NCI-H187 treated with DMSO at 0.1 percent for 48 hours (cell line): ENCODE measurements around the gene GRPR.
"Not testable (repeated sequence)": the region's sequence is repeated elsewhere in the genome, so short reads cannot be mapped to it uniquely, and the experiment has no call there.

Experiments used
- DNase-seq: peaks from one replicate; lab custom pipeline; 2025; lab: John Stamatoyannopoulos, UW

GRPR gene

GRCh38 chrX:16137416-16138107 is 14.2 kb downstream of the GRPR start:
- no peak for DNase-seq

DNA sequence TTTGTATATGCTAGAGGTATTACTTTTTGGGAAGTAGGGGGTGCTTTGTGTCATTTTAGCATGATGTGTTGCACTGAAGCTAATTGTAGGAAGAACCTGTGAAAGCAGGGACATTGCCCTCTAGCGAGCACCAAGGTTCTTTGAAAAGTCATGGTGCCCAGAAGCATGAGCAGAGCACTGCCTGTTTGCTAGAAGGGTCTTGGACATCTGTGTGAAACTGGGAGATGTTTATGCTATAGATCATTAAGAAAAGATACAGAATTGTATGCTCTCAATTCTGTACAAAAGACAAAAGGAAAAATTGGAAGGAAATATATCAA is 14.7 kb downstream of the GRPR start:
- no peak for DNase-seq

DNA sequence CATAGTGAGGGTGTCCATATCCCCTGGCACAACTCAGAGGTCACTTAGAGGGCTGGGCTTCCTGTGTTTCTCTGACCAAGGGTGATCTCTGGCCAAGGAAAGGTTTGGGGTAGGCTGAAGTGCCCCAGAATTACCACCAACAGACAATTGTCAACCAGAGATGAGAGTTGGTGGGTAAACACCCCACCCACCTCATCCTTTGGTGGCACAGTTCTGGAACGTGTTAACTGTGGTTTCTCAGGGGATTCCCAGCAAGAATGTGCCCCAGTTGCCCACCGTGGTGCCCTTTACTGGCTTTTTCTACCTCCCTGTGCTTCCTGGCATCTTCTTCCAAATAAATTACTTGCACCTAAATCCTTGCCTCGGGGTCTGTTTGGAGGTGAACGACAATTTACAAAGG is 17.1 kb downstream of the GRPR start:
- no peak for DNase-seq

- no peak for DNase-seq
Measured at GRCh38 chrX:16140983-16141382, 17.6 kb downstream of the GRPR start.

DNA sequence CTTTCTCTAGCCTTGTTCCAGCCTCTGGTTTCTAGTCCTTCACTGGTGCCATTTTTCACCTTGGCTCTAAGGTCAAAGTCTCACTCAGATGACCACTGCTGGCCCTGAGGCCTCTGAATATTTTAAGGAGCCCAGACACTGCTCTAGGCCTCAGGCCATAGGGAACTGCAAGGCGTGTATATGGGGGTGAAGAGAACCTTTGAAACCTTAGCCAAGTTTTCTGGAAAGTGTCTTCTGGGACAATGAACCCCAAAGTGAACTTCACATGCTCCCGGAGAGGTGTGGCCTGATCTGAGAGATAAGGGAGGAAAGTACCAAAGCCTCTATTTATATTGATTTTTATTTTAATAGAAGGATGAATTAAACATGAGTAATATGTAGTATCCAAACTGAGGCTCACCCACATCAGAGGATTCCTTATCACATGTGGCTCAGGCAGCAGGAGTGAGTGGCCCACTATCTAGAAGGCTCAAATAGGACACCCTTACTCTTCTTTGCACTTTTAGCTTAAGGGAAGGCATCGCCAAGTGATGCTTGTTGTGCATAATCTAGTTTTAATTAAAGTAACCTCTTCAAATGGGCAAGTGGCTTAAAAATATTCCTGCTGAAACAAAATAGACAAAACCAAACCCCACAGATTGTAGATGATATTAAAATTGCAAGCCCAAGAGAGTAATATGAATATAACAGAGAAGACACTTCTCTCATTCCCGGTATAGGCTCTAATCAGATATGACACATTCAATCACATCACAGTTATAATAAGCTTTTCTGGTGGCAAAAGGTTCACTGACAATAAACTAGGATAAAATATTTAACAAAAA is 18.3 kb downstream of the GRPR start:
- no peak for DNase-seq

- DNase-seq, result no peak
Measured at GRCh38 chrX:16142246-16142558, 18.8 kb downstream of the GRPR start.

DNA sequence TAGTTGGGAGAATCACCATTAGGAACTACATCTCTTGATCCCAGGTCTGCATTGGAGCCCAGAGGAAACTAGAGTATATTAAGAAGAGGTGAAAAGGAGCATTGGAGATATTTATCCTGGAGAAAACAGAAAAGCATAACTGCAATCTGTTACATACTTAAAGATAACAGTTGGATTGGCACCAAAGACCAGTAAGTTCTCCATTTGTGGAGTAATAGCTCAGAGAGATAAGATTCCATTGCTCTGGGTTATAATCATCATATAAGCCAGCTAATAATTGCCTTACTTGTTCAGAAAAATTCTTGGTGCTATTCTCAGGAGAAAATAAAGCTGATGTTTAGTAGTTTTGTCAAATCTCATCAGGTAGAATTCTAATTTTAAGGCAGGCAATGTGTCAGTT is 20.6 kb downstream of the GRPR start:
- DNase-seq, result no peak

DNA sequence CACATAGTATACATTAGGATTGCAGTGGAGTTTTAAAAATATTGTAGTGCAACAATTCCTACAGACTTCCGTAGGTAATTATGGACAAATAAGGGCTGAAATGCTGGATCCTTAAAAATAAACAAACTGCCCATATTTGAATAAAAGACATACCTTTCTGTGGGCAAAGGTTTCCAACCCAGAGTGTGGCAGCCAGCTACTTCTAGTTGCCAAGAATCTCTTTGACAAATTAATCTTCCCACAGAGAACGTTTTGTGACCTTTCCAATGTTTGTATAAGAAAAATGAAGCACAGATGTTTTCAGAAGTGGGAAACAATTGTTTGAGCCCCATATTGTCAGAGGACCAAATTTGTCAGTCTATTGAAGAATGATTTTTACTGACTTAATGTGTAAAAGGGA is 21.1 kb downstream of the GRPR start:
- DNase-seq, result no peak

GRCh38 chrX:16145093-16145492 is 21.7 kb downstream of the GRPR start:
- DNase-seq, result not testable (repeated sequence)

DNA sequence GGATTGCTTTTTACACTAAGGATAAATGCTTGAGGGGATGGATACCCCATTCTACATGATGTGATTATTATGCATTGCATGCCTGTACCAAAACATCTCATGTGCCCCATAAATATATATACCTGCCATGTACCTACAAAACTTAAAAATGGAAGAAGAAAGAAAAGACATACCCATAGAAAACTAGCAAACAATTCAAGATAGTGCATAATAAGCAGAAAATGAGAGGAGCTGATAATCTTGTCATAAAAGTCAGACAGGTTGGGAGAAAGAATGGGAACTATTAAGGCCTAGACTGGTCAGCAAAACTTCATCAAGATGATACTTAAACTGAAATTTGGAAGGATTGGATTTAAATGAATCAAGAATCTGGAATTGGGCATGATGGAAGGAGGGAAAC is 22.3 kb downstream of the GRPR start:
- no peak for DNase-seq

DNA sequence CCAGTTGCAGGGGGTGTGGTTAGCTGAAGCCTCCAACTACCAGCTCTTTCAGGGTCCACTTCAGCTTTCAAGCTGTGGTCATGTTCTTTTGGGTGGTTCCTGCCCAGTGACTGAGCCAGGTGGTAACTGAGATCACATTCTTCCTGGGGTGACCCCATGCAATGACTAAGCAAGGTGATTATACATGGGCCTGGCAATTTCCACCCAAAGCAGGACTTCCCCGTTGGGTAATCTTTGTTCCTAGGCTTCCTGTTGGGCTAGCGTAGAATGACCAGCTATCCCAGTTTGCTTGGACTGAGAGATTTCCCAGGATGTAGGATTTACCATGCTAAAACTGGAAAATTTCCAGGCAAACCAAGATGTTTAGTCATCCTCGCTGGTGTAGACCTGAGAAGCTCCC is 25.5 kb downstream of the GRPR start:
- DNase-seq, result no peak

- DNase-seq, result peak; percentile 32
Measured at GRCh38 chrX:16155581-16156096, 32.3 kb downstream of the GRPR start.

- DNase-seq, result no peak
Measured at GRCh38 chrX:16156692-16157331, 33.4 kb downstream of the GRPR start.

GRCh38 chrX:16160729-16161128 is 37.4 kb downstream of the GRPR start:
- DNase-seq, result no peak

DNA sequence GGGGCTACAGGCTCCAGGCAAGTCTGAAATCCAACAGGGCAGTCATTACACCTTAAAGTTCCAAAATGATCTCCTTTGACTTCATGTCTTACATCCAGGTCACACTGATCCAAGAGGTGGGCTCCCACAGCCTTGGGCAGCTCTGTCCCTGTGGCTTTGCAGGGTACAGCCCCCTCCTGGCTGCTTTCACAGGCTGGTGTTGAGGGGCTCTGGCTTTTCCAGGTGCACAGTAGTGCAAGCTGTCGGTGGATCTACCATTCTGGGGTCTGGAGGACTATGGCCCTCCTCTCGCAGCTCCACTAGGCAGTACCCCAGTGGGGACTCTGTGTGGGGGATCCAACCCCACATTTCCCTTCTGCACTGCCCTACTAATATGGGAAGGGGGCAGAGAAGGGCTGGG is 37.8 kb downstream of the GRPR start:
- not testable (repeated sequence) for DNase-seq

DNA sequence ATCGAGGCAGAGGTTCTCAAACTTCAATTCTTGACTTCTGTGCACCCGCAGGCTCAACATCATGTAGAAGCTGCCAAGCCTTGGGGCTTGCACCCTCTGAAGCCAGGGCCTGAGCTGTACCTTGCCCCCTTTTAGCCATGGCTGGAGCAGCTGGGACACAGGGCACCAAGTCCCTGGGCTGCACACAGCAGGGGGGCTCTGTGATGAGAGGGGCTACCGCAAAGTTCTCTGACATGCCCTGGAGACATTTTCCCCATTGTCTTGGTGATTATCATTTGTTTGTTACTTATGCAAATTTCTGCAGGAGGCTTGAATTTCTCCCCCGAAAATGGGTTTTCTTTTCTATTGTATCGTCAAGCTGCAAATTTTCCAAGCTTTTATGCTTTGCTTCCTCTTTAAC is 39.0 kb downstream of the GRPR start:
- DNase-seq, result no peak

DNA sequence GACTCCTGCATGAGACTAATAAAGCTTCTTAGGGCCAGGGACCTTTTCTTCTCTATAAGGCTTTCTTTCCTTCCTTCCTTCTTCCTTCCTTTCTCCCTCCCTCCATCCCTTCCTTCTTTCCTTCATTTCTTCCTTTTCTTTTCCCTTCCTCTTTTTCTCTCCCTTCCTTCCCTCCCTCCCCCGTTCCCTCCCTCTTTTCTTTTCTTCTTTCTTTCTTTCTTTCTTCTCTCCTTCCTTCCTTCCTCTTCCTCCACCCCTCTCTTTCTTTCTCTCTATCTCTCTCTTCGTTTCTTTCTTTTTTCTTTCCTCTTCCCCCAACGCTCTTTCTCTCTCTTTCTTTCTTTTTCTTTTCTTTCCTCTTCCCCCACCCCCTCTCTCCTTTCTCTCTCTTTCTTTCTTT is 41.4 kb downstream of the GRPR start:
- no peak for DNase-seq

- no peak for DNase-seq
Measured at GRCh38 chrX:16167181-16167580, 43.8 kb downstream of the GRPR start, which contains the start of gene MAGEB17. Gene MAGEB17, plus strand, starts transcription at chrX:16167481. Its CDS starts 2,902 bp downstream, at chrX:16170383.

DNA sequence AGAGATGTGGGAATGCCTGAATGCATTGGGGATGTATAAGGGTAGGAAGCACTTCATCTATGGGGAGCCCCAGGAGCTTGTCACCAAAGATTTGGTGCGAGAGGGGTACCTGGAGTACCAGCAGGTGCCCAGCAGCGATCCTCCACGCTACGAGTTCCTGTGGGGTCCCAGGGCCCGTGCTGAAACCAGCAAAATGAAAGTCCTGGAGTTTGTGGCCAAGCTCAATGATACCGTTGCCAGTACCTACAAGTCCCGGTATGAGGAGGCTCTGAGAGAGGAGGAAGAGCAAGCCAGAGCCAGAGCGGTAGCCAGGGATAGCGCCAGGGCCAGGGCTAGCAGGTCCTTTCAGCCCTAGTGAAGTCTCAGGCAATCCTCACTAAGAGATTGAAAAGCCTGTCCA is 47.7 kb downstream of the GRPR start:
- DNase-seq, result no peak

DNA sequence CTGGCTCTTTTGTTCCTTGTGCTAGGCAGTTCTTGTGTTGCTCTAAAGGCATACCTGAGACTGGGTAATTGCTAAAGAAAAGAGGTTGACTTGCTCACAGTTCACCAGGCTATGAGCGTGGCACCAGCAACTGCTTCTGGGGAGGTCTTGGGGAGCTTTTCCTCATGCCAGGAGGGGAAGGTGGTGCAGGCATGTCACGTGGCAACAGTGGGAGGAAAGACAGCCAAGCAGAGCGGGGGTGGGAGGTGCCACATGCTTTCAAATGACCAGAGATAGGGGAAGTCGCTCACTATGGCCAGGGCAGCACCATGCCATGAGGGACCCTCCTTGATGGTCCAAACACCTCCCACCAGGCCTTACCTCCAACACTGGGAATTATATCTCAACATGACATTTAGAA is 48.6 kb downstream of the GRPR start:
- no peak for DNase-seq

- no peak for DNase-seq
Measured at GRCh38 chrX:16172391-16172790, 49.0 kb downstream of the GRPR start.

DNA sequence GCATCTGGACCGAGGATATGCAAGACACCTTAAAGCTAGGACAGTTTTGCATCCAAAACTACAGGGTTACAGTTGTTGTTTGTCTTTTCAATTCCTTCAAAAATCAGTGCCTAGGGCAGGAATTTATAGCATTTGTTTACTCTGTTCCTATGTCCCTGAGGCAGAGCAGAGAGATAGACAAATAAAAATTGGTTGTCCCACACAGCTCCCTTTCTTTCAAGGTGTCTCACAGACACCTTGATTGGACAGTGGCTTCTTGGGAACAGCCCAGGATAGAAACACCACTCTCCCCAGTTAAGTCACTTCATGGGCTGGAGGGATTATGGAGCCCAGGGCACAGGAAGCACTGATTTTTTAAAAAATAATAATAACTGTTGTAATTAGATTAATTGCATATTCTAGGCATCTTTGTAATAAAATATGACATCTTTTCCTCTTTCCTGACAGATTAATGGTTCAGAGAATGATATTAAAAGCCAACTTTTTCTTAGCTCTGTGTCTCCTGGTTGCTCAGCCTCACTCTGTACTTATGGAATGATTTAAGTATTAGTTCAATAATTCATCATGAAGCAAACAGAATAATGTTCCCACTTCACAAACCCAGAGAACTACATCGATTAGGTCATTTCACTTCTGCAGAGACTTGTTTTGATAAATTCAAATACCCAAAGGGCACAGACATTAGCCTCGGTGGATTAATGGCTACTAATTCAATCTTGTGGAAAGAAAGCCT is 52.1 kb downstream of the GRPR start:
- DNase-seq, result no peak
